ENCODE results near the gene RFX2. TPM values are rescaled to one million over a fixed set of nuclear protein-coding genes. Genes with fewer than 3 reads are reported as not detected.

The RFX2 gene
- polyA plus RNA-seq, 2 of the 4 experiments (the other 2 are of a cell fraction): 3.7 to 3.9 TPM

- POLR2A ChIA-PET: interaction anchor here (0.6 to 1.7 kb wide), 2 partner anchors 39 to 157 kb away, joined by 3 to 4 read pairs; no protein-coding TSS in a partner anchor
Observed at GRCh38 chr19:5984600-5984999, 125.7 kb downstream of the RFX2 start.

GRCh38 chr19:5983367-5983955 is 126.8 kb downstream of the RFX2 start:
- ChIA-PET CTCF (interaction anchor here (0.9 to 3.1 kb wide), 5 partner anchors 15 to 180 kb away, joined by 3 to 17 read pairs (median 10); no protein-coding TSS in a partner anchor), POLR2A (interaction anchor here (1.7 kb wide), 1 partner anchor 156 kb away, joined by 3 read pairs; no protein-coding TSS in a partner anchor)
- Histone ChIP-seq H3K4me3 (no peak overlapping the region), H3K4me2 (no peak overlapping the region), H3K9me3 (no peaks in the 10 kb centered on the region), H3K27ac (no peak overlapping the region), H3K4me1 (peaks cover 18% of the 10 kb centered on the region; the same call in 2 of the 3 replicates)
- ATAC-seq (no peak), FAIRE-seq (no peak), DNase-seq (ENCODE audit: low read depth in 1 of 2, low spot score in 1 of 2) (no peak)
- WGBS (ENCODE audit: missing lambda C conversion rate): 80% methylated on average over 14 of the region's 14 CpGs
- no peak for TF ChIP-seq CTCF (IDR thresholded peaks at IDR 0.05)
- TF ChIP-seq FOSB (CRISPR knock-in tag; IDR thresholded peaks at IDR 0.05): no peak
- TF ChIP-seq RFX5 (IDR thresholded peaks at IDR 0.05): no peak
- TF ChIP-seq EHMT2 (IDR thresholded peaks at IDR 0.05; ENCODE audit: low read depth): no peak
- no peak for TF ChIP-seq CBX8 (IDR thresholded peaks at IDR 0.05)
- no peak for TF ChIP-seq E2F6 (IDR thresholded peaks at IDR 0.05; ENCODE audit: borderline replicate concordance, low read depth)

More at GRCh38 chr19:5984600-5984999, 125.7 kb downstream of the RFX2 start:
- Histone ChIP-seq H3K9me3 (no peaks in the 10 kb centered on the region), H3K27ac (no peak overlapping the region), H3K4me2 (no peak overlapping the region), H3K4me1 (peaks cover 9% of the 10 kb centered on the region; the same call in 2 of the 3 replicates), H3K4me3 (no peak overlapping the region)
- FAIRE-seq (no peak), DNase-seq (ENCODE audit: low read depth in 1 of 2, low spot score in 1 of 2) (no peak), ATAC-seq (no peak)
- 97% methylated on average over 4 of the region's 4 CpGs for WGBS (ENCODE audit: missing lambda C conversion rate)
- no peak for TF ChIP-seq TFCP2L1 (CRISPR knock-in tag; IDR thresholded peaks at IDR 0.05)
- TF ChIP-seq POLR2AphosphoS2 (conservative IDR thresholded peaks at IDR 0.05; ENCODE audit: low read length): no peak
- CTCF ChIA-PET: interaction anchor here (1.6 to 3.1 kb wide), 4 partner anchors 16 to 141 kb away, joined by 6 to 17 read pairs (median 10); no protein-coding TSS in a partner anchor

- peaks cover 27% of the 10 kb centered on the region; the same call in 2 of the 3 replicates for H3K4me1 ChIP-seq
- ATAC-seq: no peak
- no peak for FAIRE-seq
- 68% methylated on average over 12 of the region's 33 CpGs for WGBS (ENCODE audit: missing lambda C conversion rate)
- POLR2A ChIA-PET: interaction anchor here (0.5 to 1.0 kb wide), 4 partner anchors 11 to 257 kb away, joined by 3 to 6 read pairs (median 4); partner anchors contain the start of gene NDUFA11
- CTCF ChIA-PET: interaction anchor here (0.6 to 5.3 kb wide), 11 partner anchors 8 to 601 kb away, joined by 3 to 30 read pairs (median 4); no protein-coding TSS in a partner anchor
- no peak for DNase-seq (ENCODE audit: low read depth in 1 of 2, low spot score in 1 of 2)
- no peaks in the 10 kb centered on the region for H3K9me3 ChIP-seq
- H3K4me3 ChIP-seq: peak overlapping the region; percentile 79
- peak; percentile 71; the same call in 1 of the 2 replicates for TF ChIP-seq KDM1A (IDR thresholded peaks at IDR 0.05; ENCODE audit: low read depth)
- no peak for TF ChIP-seq ATOH8 (CRISPR knock-in tag; IDR thresholded peaks at IDR 0.05; ENCODE audit: low read depth)
- H3K27ac ChIP-seq: peak overlapping the region; percentile 84 to 94
- peak overlapping the region; percentile 75 for H3K4me2 ChIP-seq
Observed at GRCh38 chr19:5978606-5979552, 131.4 kb downstream of the RFX2 start.
